Measurements from ENCODE around the gene AMPD3.

Gene AMPD3

GRCh38 chr11:10441652-10442503, 13.2 kb upstream of the AMPD3 start:
- no peaks in the 10 kb centered on the region for H3K36me3 Mint-ChIP-seq (ENCODE audit: low read depth)
- intact Hi-C loops (cut with micrococcal nuclease) = no loop called here
- H3K27ac Mint-ChIP-seq = peak overlapping the region; percentile 45
- H3K4me3 Mint-ChIP-seq = no peak overlapping the region
- peaks cover 49% of the 10 kb centered on the region for H3K4me1 Mint-ChIP-seq (ENCODE audit: low read depth)
- no peaks in the 10 kb centered on the region for H3K9me3 Mint-ChIP-seq
- H3K27me3 Mint-ChIP-seq = no peaks in the 10 kb centered on the region

GRCh38 chr11:10443152-10443551, 11.9 kb upstream of the AMPD3 start:
- H3K27ac Mint-ChIP-seq = no peak overlapping the region
- intact Hi-C loops (cut with micrococcal nuclease) = no loop called here

DNA sequence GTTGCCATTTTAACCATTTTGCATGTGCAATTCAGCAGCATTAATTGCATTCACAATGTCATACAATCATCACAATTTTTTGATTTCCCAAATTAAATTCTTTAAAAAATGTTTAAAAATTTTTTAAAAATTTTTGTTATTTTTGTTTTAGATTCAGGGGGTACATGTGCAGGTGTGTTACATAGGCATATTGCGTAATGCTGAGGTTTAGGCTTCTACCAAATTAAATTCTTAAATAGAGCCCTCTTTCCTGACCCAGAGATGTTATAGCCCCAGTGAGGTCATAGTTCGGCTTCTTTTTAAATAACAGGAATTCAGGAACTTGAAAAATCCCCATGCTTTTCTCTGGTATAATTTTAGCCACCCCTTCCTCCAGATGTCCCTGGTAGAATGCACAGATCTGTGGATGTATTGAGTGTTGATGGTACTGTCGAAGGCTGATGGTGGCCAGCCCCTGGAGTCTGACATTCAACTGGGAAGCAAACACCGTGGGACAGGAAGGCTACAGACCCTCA, 11.3 kb upstream of the AMPD3 start:
- peaks cover 39% of the 10 kb centered on the region for H3K4me1 Mint-ChIP-seq (ENCODE audit: low read depth)
- intact Hi-C loops (cut with micrococcal nuclease) = no loop called here
- peaks cover 2% of the 10 kb centered on the region for H3K27me3 Mint-ChIP-seq
- no peak overlapping the region for H3K4me3 Mint-ChIP-seq
- no peaks in the 10 kb centered on the region for H3K9me3 Mint-ChIP-seq
- peak overlapping the region; percentile 80 for H3K27ac Mint-ChIP-seq
- H3K36me3 Mint-ChIP-seq (ENCODE audit: low read depth) = no peaks in the 10 kb centered on the region

More at GRCh38 chr11:10443152-10443551, 11.9 kb upstream of the AMPD3 start:
- Mint-ChIP-seq H3K27me3 (peaks cover 2% of the 10 kb centered on the region), H3K9me3 (no peaks in the 10 kb centered on the region), H3K4me1 (ENCODE audit: low read depth) (peaks cover 39% of the 10 kb centered on the region), H3K36me3 (ENCODE audit: low read depth) (no peaks in the 10 kb centered on the region), H3K4me3 (no peak overlapping the region)

DNA sequence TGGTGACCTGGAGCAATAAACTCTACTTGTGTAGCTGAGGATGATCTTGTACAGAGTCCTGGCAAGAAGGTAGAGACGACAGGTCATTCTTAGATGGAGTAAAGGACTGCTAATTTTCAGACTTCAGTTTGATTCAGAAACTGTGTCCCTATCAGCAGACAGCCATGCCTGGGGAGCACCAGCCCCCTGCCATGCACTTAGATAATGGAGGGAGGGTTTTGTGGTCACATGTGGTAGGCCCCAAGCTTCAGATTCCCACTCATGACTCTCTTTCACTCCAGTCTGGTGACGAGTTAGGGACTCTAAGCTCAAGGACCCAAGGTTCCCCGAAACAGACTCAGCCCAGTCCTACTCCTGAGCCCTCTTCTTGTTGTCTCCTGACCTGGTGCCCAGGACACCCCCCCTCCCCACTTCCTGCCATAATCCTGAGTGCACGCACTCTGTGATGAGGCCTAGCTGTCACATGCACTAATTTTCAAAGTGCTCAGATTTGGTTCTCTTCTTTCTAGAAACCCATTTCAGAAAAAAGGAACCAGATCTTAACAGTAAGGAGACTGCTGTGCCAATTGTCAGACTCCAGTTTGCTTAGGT, 10.2 kb upstream of the AMPD3 start:
- Mint-ChIP-seq H3K4me1 (ENCODE audit: low read depth) (peaks cover 44% of the 10 kb centered on the region), H3K27ac (peak overlapping the region; percentile 80), H3K27me3 (peaks cover 9% of the 10 kb centered on the region), H3K36me3 (ENCODE audit: low read depth) (no peaks in the 10 kb centered on the region), H3K9me3 (no peaks in the 10 kb centered on the region), H3K4me3 (no peak overlapping the region)
- intact Hi-C loops (cut with micrococcal nuclease) = no loop called here

- H3K4me3 Mint-ChIP-seq = no peak overlapping the region
- intact Hi-C loops (cut with micrococcal nuclease) = no loop called here
- peaks cover 59% of the 10 kb centered on the region for H3K4me1 Mint-ChIP-seq (ENCODE audit: low read depth)
- no peaks in the 10 kb centered on the region for H3K9me3 Mint-ChIP-seq
- peaks cover 14% of the 10 kb centered on the region for H3K27me3 Mint-ChIP-seq
- no peaks in the 10 kb centered on the region for H3K36me3 Mint-ChIP-seq (ENCODE audit: low read depth)
- no peak overlapping the region for H3K27ac Mint-ChIP-seq
Observed at GRCh38 chr11:10447445-10447844, 7.6 kb upstream of the AMPD3 start.

GRCh38 chr11:10450462-10451425, 4.3 kb upstream of the AMPD3 start:
- intact Hi-C loops (cut with micrococcal nuclease) = no loop called here
- Mint-ChIP-seq H3K4me3 (peak overlapping the region; percentile 75), H3K27me3 (peaks cover 14% of the 10 kb centered on the region), H3K9me3 (no peaks in the 10 kb centered on the region), H3K27ac (peak overlapping the region; percentile 80), H3K4me1 (ENCODE audit: low read depth) (peaks cover 51% of the 10 kb centered on the region), H3K36me3 (ENCODE audit: low read depth) (no peaks in the 10 kb centered on the region)

- Mint-ChIP-seq H3K36me3 (ENCODE audit: low read depth) (peaks cover 7% of the 10 kb centered on the region), H3K27me3 (peaks cover 14% of the 10 kb centered on the region), H3K4me3 (peak overlapping the region; percentile 75), H3K4me1 (ENCODE audit: low read depth) (peaks cover 56% of the 10 kb centered on the region), H3K9me3 (no peaks in the 10 kb centered on the region), H3K27ac (peak overlapping the region; percentile 80)
- intact Hi-C loops (cut with micrococcal nuclease) = no loop called here
Observed at GRCh38 chr11:10451426-10452116, 3.5 kb upstream of the AMPD3 start.

- H3K4me3 Mint-ChIP-seq = no peak overlapping the region
- H3K27me3 Mint-ChIP-seq = peaks cover 14% of the 10 kb centered on the region
- H3K36me3 Mint-ChIP-seq (ENCODE audit: low read depth) = peaks cover 9% of the 10 kb centered on the region
- H3K27ac Mint-ChIP-seq = no peak overlapping the region
- H3K9me3 Mint-ChIP-seq = no peaks in the 10 kb centered on the region
- H3K4me1 Mint-ChIP-seq (ENCODE audit: low read depth) = peaks cover 63% of the 10 kb centered on the region
- intact Hi-C loops (cut with micrococcal nuclease) = no loop called here
Observed at GRCh38 chr11:10452211-10452767, 2.8 kb upstream of the AMPD3 start.

- H3K9me3 Mint-ChIP-seq = no peaks in the 10 kb centered on the region
- H3K27ac Mint-ChIP-seq = no peak overlapping the region
- peaks cover 11% of the 10 kb centered on the region for H3K27me3 Mint-ChIP-seq
- peaks cover 71% of the 10 kb centered on the region for H3K4me1 Mint-ChIP-seq (ENCODE audit: low read depth)
- intact Hi-C loops (cut with micrococcal nuclease) = no loop called here
- peaks cover 9% of the 10 kb centered on the region for H3K36me3 Mint-ChIP-seq (ENCODE audit: low read depth)
- H3K4me3 Mint-ChIP-seq = no peak overlapping the region
Observed at GRCh38 chr11:10453261-10453660, 1.8 kb upstream of the AMPD3 start.

DNA sequence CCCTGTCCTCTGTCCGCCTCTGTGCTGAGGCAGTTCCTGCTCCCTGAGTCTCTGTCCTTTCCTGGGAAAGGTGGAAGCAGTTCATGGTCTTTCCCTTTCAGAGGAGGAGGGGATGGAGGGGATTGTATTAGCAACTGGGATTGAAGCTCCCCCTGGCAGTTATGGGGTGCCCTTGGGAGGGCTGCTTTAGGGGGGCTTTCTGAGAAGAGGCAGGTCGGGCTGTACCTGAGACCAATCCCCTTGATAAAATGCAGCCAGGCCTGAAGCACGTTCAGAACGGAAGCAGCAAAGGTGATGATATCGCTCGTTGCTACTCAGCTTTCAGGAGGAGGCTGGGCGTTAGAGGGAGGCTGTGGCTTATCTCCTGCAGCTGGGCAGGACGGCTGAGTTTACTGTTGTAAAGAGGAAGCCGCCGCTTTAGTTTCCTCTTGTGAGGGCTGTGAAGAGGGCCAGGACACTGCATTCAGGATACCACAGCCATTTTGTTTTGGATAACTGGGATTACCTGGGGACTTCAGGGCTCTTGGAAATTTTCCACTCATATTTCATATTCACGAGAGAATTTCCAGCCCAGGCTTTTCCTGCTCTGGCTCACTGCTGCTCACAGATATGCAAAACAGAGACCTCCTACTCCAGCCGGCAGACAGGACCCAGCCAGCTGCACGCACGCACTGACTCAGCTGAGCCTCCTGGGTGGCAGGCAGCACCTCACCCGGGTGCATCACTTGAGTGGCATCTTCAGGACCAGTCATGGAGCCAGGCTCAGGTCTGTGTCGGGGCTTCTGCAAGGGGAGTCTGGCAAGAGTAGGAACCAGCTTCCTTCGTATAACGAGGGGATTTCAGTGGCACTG, 798 bp downstream of the AMPD3 start:
- Mint-ChIP-seq H3K4me1 (ENCODE audit: low read depth) (peaks cover 81% of the 10 kb centered on the region), H3K9me3 (no peaks in the 10 kb centered on the region), H3K4me3 (peak overlapping the region; percentile 89), H3K36me3 (ENCODE audit: low read depth) (peaks cover 15% of the 10 kb centered on the region), H3K27me3 (no peaks in the 10 kb centered on the region), H3K27ac (peak overlapping the region; percentile 89)
- intact Hi-C loops (cut with micrococcal nuclease) = loop anchor here (2.0 to 5.0 kb wide), 2 partner anchors 17 to 46 kb away; no protein-coding TSS in a partner anchor

GRCh38 chr11:10456519-10456918, 1.5 kb downstream of the AMPD3 start:
- Mint-ChIP-seq H3K4me1 (ENCODE audit: low read depth) (peaks cover 81% of the 10 kb centered on the region), H3K9me3 (no peaks in the 10 kb centered on the region), H3K27me3 (no peaks in the 10 kb centered on the region), H3K36me3 (ENCODE audit: low read depth) (peaks cover 19% of the 10 kb centered on the region), H3K4me3 (peak overlapping the region; percentile 89), H3K27ac (peak overlapping the region; percentile 89)
- intact Hi-C loops (cut with micrococcal nuclease) = loop anchor here (5.0 kb wide), 1 partner anchor 46 kb away; no protein-coding TSS in a partner anchor

- intact Hi-C loops (cut with micrococcal nuclease) = loop anchor here (2.0 to 5.0 kb wide), 2 partner anchors 43 to 44 kb away; no protein-coding TSS in a partner anchor
- Mint-ChIP-seq H3K27ac (peak overlapping the region; percentile 89), H3K27me3 (no peaks in the 10 kb centered on the region), H3K4me1 (ENCODE audit: low read depth) (peaks cover 75% of the 10 kb centered on the region), H3K4me3 (peak overlapping the region; percentile 89), H3K9me3 (no peaks in the 10 kb centered on the region), H3K36me3 (ENCODE audit: low read depth) (peaks cover 33% of the 10 kb centered on the region)
Observed at GRCh38 chr11:10457901-10458300, 2.8 kb downstream of the AMPD3 start.

Measured in dendritic cell treated with granulocyte-macrophage colony-stimulating factor and Interleukin-4, amounts not matched to agents 40 ng/mL and 50 ng/mL, for 4 days (primary cell).